HL-60 (cell line): ENCODE results near the gene PARN.
"Not testable (repeated sequence)": the region's sequence is repeated elsewhere in the genome, so short reads cannot be mapped to it uniquely, and the experiment has no call there.

Experiments used
- DNase-seq, 2 experiments: peaks; one replicate each; pipeline ENCODE4 v3.0.0-alpha.2; 2010 to 2020; ENCODE audit warnings: low read depth in 1 of 2, low spot score in 1 of 2
- H3K27ac ChIP-seq: fragments of 250-450 bp; sonication (Bioruptor Pico); replicated peaks from 2 replicates; pipeline ENCODE4 v1.5.1; 2020; ENCODE audit warnings: mild to moderate bottlenecking, moderate library complexity
- H3K27me3 ChIP-seq: fragments of 250-450 bp; sonication (Bioruptor Pico); 2 replicates; pipeline ENCODE4 v1.5.1; 2021; ENCODE audit warnings: mild to moderate bottlenecking, moderate library complexity; ENCODE audit not compliant: insufficient read depth, poor library complexity, severe bottlenecking
- H3K4me3 ChIP-seq: replicated peaks from 2 replicates; pipeline ENCODE4 v1.5.1; 2011; ENCODE audit warnings: mild to moderate bottlenecking, control low read depth, low read length; ENCODE audit not compliant: insufficient read depth
- CTCF ChIP-seq: IDR thresholded peaks from one replicate; pipeline ENCODE4 v1.5.1; 2011; ENCODE audit warnings: low read length, control low read depth, inconsistent platforms; ENCODE audit not compliant: insufficient read depth
- GABPA ChIP-seq: IDR thresholded peaks from 2 replicates; pipeline ENCODE4 v1.6.1; 2012; ENCODE audit warnings: low read depth
- POLR2AphosphoS5 ChIP-seq: IDR thresholded peaks from 2 replicates; pipeline ENCODE4 v1.6.1; 2012; ENCODE audit warnings: low read depth
- REST ChIP-seq: IDR thresholded peaks from 2 replicates; pipeline ENCODE4 v1.6.1; 2012; ENCODE audit warnings: low read depth; ENCODE audit not compliant: insufficient replicate concordance
- SPI1 ChIP-seq: IDR thresholded peaks from 2 replicates; pipeline ENCODE4 v1.6.1; 2012; ENCODE audit warnings: low read depth, mild to moderate bottlenecking, borderline replicate concordance

PARN gene

GRCh38 chr16:14405611-14406537 is 224.2 kb downstream of the PARN start:
- TF ChIP-seq SPI1 (no peak), CTCF (no peak), REST (no peak), GABPA (no peak), POLR2AphosphoS5 (no peak)
- DNase-seq: no peak

GRCh38 chr16:14403001-14403389 is 227.1 kb downstream of the PARN start:
- not testable (repeated sequence) for H3K27ac ChIP-seq, H3K4me3 ChIP-seq, H3K27me3 ChIP-seq, DNase-seq

More at GRCh38 chr16:14405611-14406537, 224.2 kb downstream of the PARN start:
- Histone ChIP-seq H3K4me3 (no peak overlapping the region), H3K27me3 (no peaks in the 10 kb centered on the region), H3K27ac (no peak overlapping the region)

- not testable (repeated sequence) for H3K27ac ChIP-seq, DNase-seq, H3K4me3 ChIP-seq, H3K27me3 ChIP-seq
Observed at GRCh38 chr16:14402114-14403000, 227.7 kb downstream of the PARN start.

- not testable (repeated sequence) for H3K27ac ChIP-seq, H3K27me3 ChIP-seq, H3K4me3 ChIP-seq, DNase-seq
Observed at GRCh38 chr16:14401711-14402061, 228.4 kb downstream of the PARN start.

- not testable (repeated sequence) for H3K4me3 ChIP-seq, H3K27ac ChIP-seq, DNase-seq, H3K27me3 ChIP-seq
Observed at GRCh38 chr16:14400978-14401710, 228.9 kb downstream of the PARN start.

GRCh38 chr16:14400285-14400977 is 229.6 kb downstream of the PARN start:
- DNase-seq: no peak
- H3K4me3 ChIP-seq: no peak overlapping the region
- TF ChIP-seq CTCF (no peak), POLR2AphosphoS5 (no peak), SPI1 (no peak), REST (no peak), GABPA (no peak)
- H3K27ac ChIP-seq: no peak overlapping the region
- H3K27me3 ChIP-seq: no peaks in the 10 kb centered on the region
